ENCODE measurements around the gene PIH1D2.
"Not testable (repeated sequence)": the region's sequence is repeated elsewhere in the genome, so short reads cannot be mapped to it uniquely, and the experiment has no call there.

Gene PIH1D2

GRCh38 chr11:112073941-112074811 is at the start of gene PIH1D2, which contains the start of gene NKAPD1:
Gene PIH1D2 (minus strand): TSS chr11:112074017. CDS start chr11:112073174, 843 bp downstream.
Gene NKAPD1 (plus strand): TSS chr11:112074299. CDS start chr11:112075575, 1,276 bp downstream.
- peak; percentile 74 for DNase-seq

GRCh38 chr11:112123129-112123528 is 49.3 kb upstream of the PIH1D2 start:
- no peak for DNase-seq

- DNase-seq, result no peak
These were observed 48.3 kb upstream of the PIH1D2 start for GRCh38 chr11:112121981-112122615.

DNA sequence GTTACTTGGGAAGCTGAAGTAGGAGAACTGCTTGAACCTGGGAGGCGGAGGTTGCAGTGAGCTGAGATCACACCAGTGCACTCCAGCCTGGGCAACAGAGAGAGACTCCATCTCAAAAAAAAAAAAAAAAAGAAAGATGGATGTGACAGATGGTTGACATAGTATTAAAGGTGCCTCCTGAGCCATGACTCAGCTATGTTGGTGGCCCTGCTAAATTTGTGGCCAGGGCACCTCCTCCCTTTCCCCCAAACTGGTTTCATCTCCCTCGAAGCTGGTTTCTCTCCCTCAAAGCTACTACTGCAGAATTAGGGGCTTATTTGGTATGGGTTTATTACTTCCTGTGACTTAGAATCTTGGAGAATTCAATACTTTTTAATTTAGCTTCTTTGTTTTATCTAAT is 44.4 kb upstream of the PIH1D2 start:
- no peak for DNase-seq

- no peak for DNase-seq
These were observed 41.6 kb upstream of the PIH1D2 start for GRCh38 chr11:112115386-112115785.

GRCh38 chr11:112114460-112114859 is 40.6 kb upstream of the PIH1D2 start:
- no peak for DNase-seq

DNA sequence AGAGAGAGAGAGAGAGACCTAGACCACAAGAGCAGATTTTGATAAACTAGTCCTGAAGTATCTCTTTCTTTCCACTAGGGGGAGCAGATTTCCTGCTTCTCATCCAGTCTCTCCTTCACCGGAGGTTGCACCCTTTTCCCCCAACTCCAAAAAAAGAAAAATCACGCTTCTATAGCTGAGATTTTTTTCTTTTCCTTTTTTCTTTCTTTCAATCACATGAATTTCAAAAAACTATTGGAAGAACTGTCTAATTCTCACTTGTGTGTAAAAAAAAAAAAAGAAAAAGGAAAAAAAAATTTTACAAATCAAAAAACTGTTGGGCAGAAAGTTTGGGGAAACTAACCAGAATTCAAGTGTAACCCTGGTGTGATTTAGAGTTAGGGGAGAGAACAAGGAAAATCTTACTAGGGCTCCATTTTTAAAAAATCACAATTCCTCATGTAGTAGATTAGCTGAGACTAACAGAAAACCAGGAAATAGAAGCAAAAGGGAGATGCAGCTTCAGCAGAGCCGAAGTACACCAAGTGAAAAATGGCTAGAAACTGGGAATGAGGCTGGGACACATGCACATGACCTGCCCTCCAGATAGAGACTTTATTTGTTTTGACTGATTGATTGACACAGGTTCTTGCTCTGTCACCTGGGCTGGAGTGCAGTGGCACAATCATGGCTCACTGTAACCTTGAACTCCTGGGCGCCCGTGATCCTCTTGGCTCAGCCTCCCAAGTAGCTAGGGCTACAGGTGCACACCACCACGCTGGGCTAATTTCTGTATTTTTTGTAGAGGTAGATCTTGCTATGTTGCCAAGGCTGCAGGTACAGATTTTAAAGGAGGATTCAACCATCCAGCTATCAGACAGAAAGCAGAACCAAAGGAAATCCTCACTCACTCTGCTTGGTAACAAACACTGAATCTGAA is 40.0 kb upstream of the PIH1D2 start:
- peak; percentile 58 for DNase-seq

DNA sequence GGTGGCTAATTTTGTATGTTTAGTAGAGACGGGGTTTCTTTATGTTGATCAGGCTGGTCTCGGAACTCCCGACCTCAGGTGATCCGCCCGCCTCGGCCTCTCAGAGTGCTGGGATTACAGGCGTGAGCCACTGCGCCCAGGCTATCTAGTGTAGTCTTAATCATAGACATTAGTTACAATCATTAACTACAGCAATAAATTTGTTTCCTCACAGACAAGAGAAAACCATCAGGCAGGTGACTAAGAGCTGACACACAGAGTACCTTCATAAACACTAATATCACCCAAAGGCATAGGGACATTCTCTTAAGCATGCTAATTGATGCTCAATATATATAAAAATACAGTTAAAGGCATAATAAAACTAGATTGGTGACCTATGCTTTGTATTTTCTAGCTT is 32.3 kb upstream of the PIH1D2 start:
- no peak for DNase-seq

- DNase-seq, result no peak
These were observed 29.6 kb upstream of the PIH1D2 start for GRCh38 chr11:112103446-112103845.

- DNase-seq, result no peak
These were observed 26.6 kb upstream of the PIH1D2 start for GRCh38 chr11:112100462-112100861.

- no peak for DNase-seq
These were observed 24.1 kb upstream of the PIH1D2 start for GRCh38 chr11:112097734-112098528.

- DNase-seq, result no peak
These were observed 22.4 kb upstream of the PIH1D2 start for GRCh38 chr11:112096194-112096593.

DNA sequence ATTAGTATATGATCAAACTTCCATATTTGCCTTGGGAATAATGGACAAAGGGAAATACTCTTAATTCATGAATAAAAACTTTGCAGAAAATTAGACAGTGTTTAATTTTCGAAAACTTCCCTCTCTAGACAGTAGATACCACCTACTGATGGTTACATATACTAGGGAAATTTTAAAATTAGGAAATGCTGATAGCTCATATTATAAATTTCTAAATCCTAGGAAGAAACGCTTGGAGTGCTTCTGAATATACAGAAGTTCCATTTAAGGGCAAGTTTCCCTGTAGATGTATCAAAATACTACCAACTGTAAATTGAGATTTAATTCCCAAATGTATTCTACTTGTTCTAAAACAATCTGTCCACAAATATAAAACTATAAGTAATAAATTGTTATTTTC is 21.5 kb upstream of the PIH1D2 start:
- DNase-seq, result not testable (repeated sequence)

- DNase-seq, result no peak
These were observed 13.4 kb upstream of the PIH1D2 start for GRCh38 chr11:112087212-112087611.

GRCh38 chr11:112086422-112087191 is 12.8 kb upstream of the PIH1D2 start, which contains the start of the genes SDHD and TIMM8B:
Gene SDHD (plus strand): TSS chr11:112086873. CDS start chr11:112086908, 35 bp downstream.
Gene TIMM8B (minus strand): TSS chr11:112086756. CDS start chr11:112086723, 33 bp downstream.
- peak; percentile 96 for DNase-seq

DNA sequence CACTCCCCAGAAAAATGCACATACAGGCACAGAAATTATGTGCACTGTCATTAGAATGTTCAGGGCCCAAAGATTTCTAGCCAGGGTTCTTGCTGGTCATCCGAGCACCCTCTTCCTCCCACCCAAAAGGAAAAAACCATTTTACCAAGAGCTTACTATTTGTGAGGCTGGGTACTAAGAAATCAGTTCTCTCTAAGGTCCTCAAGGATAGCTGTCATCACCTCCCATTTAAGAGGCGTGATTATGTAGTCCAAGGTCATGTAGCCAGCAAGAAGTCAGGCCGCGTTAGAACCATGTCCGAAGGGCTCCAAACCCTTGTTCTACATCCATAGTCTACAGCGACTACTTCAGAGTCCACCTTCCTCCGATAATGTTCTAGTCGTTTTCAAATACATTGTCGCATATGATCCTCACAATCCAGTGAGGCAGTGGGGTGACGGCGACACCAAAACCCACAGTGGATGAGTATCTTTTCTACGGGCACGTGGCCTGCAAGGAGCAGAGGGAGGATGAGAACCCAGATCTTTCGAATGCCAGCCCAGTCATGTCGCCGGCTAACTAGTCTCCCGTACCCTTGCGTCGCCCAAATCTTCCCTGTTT is 12.1 kb upstream of the PIH1D2 start:
- no peak for DNase-seq

GRCh38 chr11:112082729-112083128 is 8.9 kb upstream of the PIH1D2 start:
- no peak for DNase-seq

GRCh38 chr11:112062923-112063322 is 10.9 kb downstream of the PIH1D2 start:
- no peak for DNase-seq

- no peak for DNase-seq
These were observed 15.7 kb downstream of the PIH1D2 start for GRCh38 chr11:112058103-112058502.

- DNase-seq, result no peak
These were observed 16.6 kb downstream of the PIH1D2 start for GRCh38 chr11:112057170-112057569.

- DNase-seq, result no peak
These were observed 22.0 kb downstream of the PIH1D2 start for GRCh38 chr11:112051768-112052167.
